Ascending aorta (tissue), 2 donors: ENCODE data around the gene ELFN2. TPM values are rescaled to one million over a fixed set of nuclear protein-coding genes. Genes with fewer than 3 reads are reported as not detected.

Experiments used
- DNase-seq, 2 donors: peaks; one replicate each; pipeline ENCODE4 v3.0.0-alpha.2; 2019; ENCODE audit warnings: low spot score in 2 of 2
- H3K27ac ChIP-seq, 2 donors: fragments of 200-600 bp; sonication (generic); one replicate each; pipeline ENCODE4 v1.5.1; 2016 to 2017; ENCODE audit warnings: mild to moderate bottlenecking in 1 of 2
- H3K27me3 ChIP-seq: fragments of 200-600 bp; sonication (generic); one replicate; pipeline ENCODE4 v1.5.1; 2017
- H3K36me3 ChIP-seq, 2 donors: fragments of 200-600 bp; sonication (generic); one replicate each; pipeline ENCODE4 v1.5.1; 2016
- H3K4me1 ChIP-seq, 2 donors: fragments of 200-600 bp; sonication (generic); one replicate each; pipeline ENCODE4 v1.5.1; 2016 to 2017; ENCODE audit warnings: mild to moderate bottlenecking in 1 of 2
- H3K4me3 ChIP-seq, 2 donors: fragments of 200-600 bp; sonication (generic); one replicate each; pipeline ENCODE4 v1.5.1; 2016 to 2017; ENCODE audit warnings: mild to moderate bottlenecking in 1 of 2
- H3K9me3 ChIP-seq, 2 donors: fragments of 200-600 bp; sonication (generic); one replicate each; pipeline ENCODE4 v1.5.1; 2016
- CTCF ChIP-seq, 3 experiments: fragments of 200-600 bp in 2 of 3; fragments of 450-650 bp in 1 of 3; sonication (generic) in 2 of 3; IDR thresholded peaks; one replicate each; pipeline ENCODE4 v1.5.1; 2016 to 2019; ENCODE audit warnings: antibody characterized with exemption in 3 of 3, mild to moderate bottlenecking in 1 of 3, moderate library complexity in 1 of 3
- intact Hi-C: fragments of 100-400 bp; cut with DNase I; formaldehyde crosslinking; loops from one replicate; pipeline ENCODE4 v1.15.1; 2023
- total RNA-seq: library from RNA; depleted of rRNA; stranded (reverse); fragments of >200 nt; gene quantifications from one replicate; pipeline ENCODE4 v1.1.0, GENCODE V29; 2016

The ELFN2 gene
- total RNA-seq, 1 donor from 2014 or later: not detected

GRCh38 chr22:37425369-37425768 lies 1.9 kb downstream of the ELFN2 start:
- no peak overlapping the region for H3K4me3 ChIP-seq
- no peak overlapping the region for H3K27ac ChIP-seq
- no peak for TF ChIP-seq CTCF (IDR thresholded peaks at IDR 0.05)
- intact Hi-C loops: no loop called here
- DNase-seq: no peak
- H3K36me3 ChIP-seq: no peaks in the 10 kb centered on the region
- no peaks in the 10 kb centered on the region for H3K9me3 ChIP-seq
- peaks cover 22% of the 10 kb centered on the region for H3K27me3 ChIP-seq
- peaks cover 0 to 5% of the 10 kb centered on the region in 2 donors for H3K4me1 ChIP-seq

GRCh38 chr22:37423283-37423682 lies 4.0 kb downstream of the ELFN2 start:
- Histone ChIP-seq H3K4me1 (peaks cover 0 to 5% of the 10 kb centered on the region in 2 donors), H3K4me3 (no peak overlapping the region), H3K9me3 (no peaks in the 10 kb centered on the region), H3K27ac (no peak overlapping the region), H3K27me3 (peaks cover 14% of the 10 kb centered on the region), H3K36me3 (no peaks in the 10 kb centered on the region)
- TF ChIP-seq CTCF (IDR thresholded peaks at IDR 0.05): no peak
- intact Hi-C loops: no loop called here
- no peak for DNase-seq

- no peaks in the 10 kb centered on the region for H3K36me3 ChIP-seq
- intact Hi-C loops: no loop called here
- H3K27ac ChIP-seq: no peak overlapping the region
- TF ChIP-seq CTCF (IDR thresholded peaks at IDR 0.05): no peak
- DNase-seq: no peak
- no peaks in the 10 kb centered on the region for H3K9me3 ChIP-seq
- H3K4me3 ChIP-seq: no peak overlapping the region
- no peaks in the 10 kb centered on the region for H3K27me3 ChIP-seq
- H3K4me1 ChIP-seq: no peaks in the 10 kb centered on the region
These were observed 5.8 kb downstream of the ELFN2 start for GRCh38 chr22:37421468-37421877.

- H3K9me3 ChIP-seq: no peaks in the 10 kb centered on the region
- intact Hi-C loops: no loop called here
- TF ChIP-seq CTCF (IDR thresholded peaks at IDR 0.05): no peak
- no peaks in the 10 kb centered on the region for H3K4me1 ChIP-seq
- H3K4me3 ChIP-seq: peak overlapping the region in 1 of 2 donors; percentile 33
- H3K27me3 ChIP-seq: no peaks in the 10 kb centered on the region
- no peak overlapping the region for H3K27ac ChIP-seq
- no peak for DNase-seq
- no peaks in the 10 kb centered on the region for H3K36me3 ChIP-seq
These were observed 6.4 kb downstream of the ELFN2 start for GRCh38 chr22:37420686-37421467.

GRCh38 chr22:37419969-37420685 lies 7.2 kb downstream of the ELFN2 start:
- no peaks in the 10 kb centered on the region for H3K9me3 ChIP-seq
- intact Hi-C loops: no loop called here
- no peak for TF ChIP-seq CTCF (IDR thresholded peaks at IDR 0.05)
- DNase-seq: no peak
- no peaks in the 10 kb centered on the region for H3K4me1 ChIP-seq
- no peaks in the 10 kb centered on the region for H3K36me3 ChIP-seq
- H3K27ac ChIP-seq: no peak overlapping the region
- peak overlapping the region in 1 of 2 donors; percentile 33 for H3K4me3 ChIP-seq
- H3K27me3 ChIP-seq: no peaks in the 10 kb centered on the region
